ENCODE measurements around the gene DAPK3.

The DAPK3 gene

DNA sequence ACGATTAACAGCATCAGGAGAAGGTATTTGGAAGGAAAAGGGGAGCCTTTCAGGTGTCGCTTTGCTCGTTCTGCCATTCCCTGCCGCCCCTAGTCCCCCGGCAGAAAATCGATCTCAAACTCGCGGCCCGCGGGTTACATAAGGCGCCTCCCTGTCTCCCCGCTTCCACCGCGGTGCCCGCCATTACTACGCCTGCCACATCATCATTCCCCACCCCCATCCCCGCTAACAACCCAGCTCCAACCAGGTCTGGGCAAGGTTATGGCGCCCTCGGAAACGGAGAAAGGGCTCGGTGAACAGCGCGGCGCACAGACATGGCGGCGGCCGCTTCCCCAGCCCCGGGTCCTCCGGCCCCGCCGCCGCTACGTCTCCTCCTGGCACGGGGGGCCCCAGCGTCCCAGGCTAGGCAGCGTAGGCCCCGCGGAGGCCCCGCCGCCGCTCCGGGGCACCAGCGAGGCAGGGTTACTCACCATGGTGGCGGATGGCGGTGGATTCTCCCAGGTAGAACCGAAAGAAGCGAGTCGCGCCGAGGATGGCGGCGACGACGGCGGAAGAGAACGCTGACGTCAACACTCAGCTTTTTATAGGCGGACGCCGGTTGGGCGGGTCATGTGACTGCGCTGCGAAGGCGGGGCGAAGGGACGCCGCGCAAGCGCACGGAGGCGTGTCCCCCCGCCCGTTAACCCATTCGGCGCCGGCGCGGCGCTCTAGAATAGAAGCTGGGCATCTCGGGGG is 14.2 kb upstream of the DAPK3 start, which contains the start of gene EEF2 (continued):
- peak; percentile 96; the same call in 1 of the 2 replicates for TF ChIP-seq ZNF660 (tag by site-specific recombination; IDR thresholded peaks at IDR 0.05)
- TF ChIP-seq ZNF394 (tag by site-specific recombination; IDR thresholded peaks at IDR 0.05; ENCODE audit: borderline replicate concordance), result peak; percentile 73; the same call in 1 of the 2 replicates
- TF ChIP-seq ZEB2 (tag by site-specific recombination; IDR thresholded peaks at IDR 0.05), result peak; percentile 11
- peak; percentile 31; the same call in 1 of the 2 replicates for TF ChIP-seq SCRT2 (tag by site-specific recombination; IDR thresholded peaks at IDR 0.05)

DNA sequence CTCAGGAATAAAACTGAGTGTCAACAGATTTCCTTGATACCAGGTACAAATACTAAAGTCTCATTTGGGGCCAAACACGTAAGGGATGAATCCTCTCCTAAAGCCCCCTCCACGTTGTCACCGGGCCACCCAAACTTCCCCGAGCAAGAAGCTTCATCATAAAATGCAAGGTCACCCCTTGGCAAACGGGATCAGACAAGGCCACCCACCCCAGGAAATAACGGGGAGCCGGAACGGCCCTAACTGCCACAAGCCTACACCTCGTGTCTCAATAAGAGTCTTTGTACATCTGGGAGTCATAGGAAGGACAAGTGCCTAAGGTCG is 13.6 kb upstream of the DAPK3 start:
- H3K4me3 ChIP-seq (ENCODE audit: low read depth, low read length), result peak overlapping the region; percentile 99
- TF ChIP-seq, protein P1, sequence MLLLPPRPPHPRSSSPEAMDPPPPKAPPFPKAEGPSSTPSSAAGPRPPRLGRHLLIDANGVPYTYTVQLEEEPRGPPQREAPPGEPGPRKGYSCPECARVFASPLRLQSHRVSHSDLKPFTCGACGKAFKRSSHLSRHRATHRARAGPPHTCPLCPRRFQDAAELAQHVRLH (tag by site-specific recombination; IDR thresholded peaks at IDR 0.05), result no peak
- 0 out of 2 replicates have a peak, but pooled peaks have one; percentile 2 for TF ChIP-seq ZNF426 (tag by site-specific recombination; IDR thresholded peaks at IDR 0.05)
- no peak for TF ChIP-seq ZNF302 (tag by site-specific recombination; IDR thresholded peaks at IDR 0.05; ENCODE audit: low read depth)
- TF ChIP-seq ZNF558 (tag by site-specific recombination; IDR thresholded peaks at IDR 0.05), result no peak
- no peak for TF ChIP-seq ZNF654 (tag by site-specific recombination; IDR thresholded peaks at IDR 0.05; ENCODE audit: low read depth)
- no peaks in the 10 kb centered on the region for H3K9me3 ChIP-seq (ENCODE audit: control insufficient read depth, insufficient read depth, low read depth, low read length)
- CTCF ChIA-PET, result no interaction called here
- POLR2A ChIA-PET, result interaction anchor here (1.4 to 8.3 kb wide), 7 partner anchors 14 to 200 kb away, joined by 3 to 258 read pairs (median 5); partner anchors contain the start of genes DAPK3 and PIAS4
- peak overlapping the region; percentile 100 for H3K27ac ChIP-seq (ENCODE audit: extremely low read depth, low read depth, low read length)
- H3K4me1 ChIP-seq (ENCODE audit: control insufficient read depth, insufficient read depth, low read length), result peaks cover 11% of the 10 kb centered on the region; the same call in 1 of the 2 replicates
- peaks cover 18 to 54% of the 10 kb centered on the region in 2 experiments for H3K36me3 ChIP-seq (ENCODE audit: control insufficient read depth in 2 of 2, insufficient read depth in 1 of 2, low read length in 2 of 2)

DNA sequence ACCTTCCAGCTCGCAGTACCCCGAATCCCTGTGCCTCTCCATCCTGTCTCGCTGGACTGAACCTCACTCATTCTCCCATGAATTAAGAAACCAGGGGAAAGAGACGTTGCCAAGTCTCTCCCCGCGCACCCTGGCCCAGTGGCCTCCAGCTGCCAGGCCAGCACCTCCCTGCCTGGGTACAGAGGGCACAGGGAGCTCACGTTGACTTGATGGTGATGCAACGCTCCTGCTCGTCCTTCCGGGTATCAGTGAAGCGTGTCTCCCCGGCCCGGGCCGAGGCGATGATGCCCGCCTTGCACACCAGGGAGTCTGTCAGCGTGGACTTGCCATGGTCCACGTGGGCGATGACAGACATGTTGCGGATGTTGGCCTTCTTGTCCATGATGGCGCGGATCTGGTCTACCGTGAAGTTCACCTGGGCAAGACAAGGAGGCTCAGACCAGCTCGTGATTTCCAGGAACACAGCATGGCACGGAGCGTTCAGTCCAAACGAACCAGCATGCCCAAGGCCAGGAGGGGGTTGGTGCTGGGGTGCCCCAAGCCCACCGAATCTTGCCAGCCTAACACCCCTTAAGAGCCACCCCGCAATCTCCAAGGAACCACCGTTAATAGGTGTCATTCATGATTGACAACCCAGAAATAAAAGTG is 13.2 kb upstream of the DAPK3 start:
- Histone ChIP-seq H3K4me1 (ENCODE audit: control insufficient read depth, insufficient read depth, low read length) (peaks cover 11% of the 10 kb centered on the region; the same call in 1 of the 2 replicates), H3K27ac (ENCODE audit: extremely low read depth, low read depth, low read length) (peak overlapping the region; percentile 100), H3K4me3 (ENCODE audit: low read depth, low read length) (peak overlapping the region; percentile 99), H3K9me3 (ENCODE audit: control insufficient read depth, insufficient read depth, low read depth, low read length) (no peaks in the 10 kb centered on the region), H3K36me3 (ENCODE audit: control insufficient read depth in 2 of 2, insufficient read depth in 1 of 2, low read length in 2 of 2) (peaks cover 22 to 59% of the 10 kb centered on the region in 2 experiments)
- ChIA-PET CTCF (no interaction called here), POLR2A (interaction anchor here (1.4 to 8.3 kb wide), 3 partner anchors 13 to 200 kb away, joined by 3 to 258 read pairs (median 5); partner anchors contain the start of gene DAPK3)
- TF ChIP-seq ZBTB17 (tag by site-specific recombination; IDR thresholded peaks at IDR 0.05), result no peak
- TF ChIP-seq, protein P2, sequence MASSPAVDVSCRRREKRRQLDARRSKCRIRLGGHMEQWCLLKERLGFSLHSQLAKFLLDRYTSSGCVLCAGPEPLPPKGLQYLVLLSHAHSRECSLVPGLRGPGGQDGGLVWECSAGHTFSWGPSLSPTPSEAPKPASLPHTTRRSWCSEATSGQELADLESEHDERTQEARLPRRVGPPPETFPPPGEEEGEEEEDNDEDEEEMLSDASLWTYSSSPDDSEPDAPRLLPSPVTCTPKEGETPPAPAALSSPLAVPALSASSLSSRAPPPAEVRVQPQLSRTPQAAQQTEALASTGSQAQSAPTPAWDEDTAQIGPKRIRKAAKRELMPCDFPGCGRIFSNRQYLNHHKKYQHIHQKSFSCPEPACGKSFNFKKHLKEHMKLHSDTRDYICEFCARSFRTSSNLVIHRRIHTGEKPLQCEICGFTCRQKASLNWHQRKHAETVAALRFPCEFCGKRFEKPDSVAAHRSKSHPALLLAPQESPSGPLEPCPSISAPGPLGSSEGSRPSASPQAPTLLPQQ (tag by site-specific recombination; IDR thresholded peaks at IDR 0.05), result 0 out of 2 replicates have a peak, but pooled peaks have one; percentile 22
- 0 out of 2 replicates have a peak, but pooled peaks have one; percentile 11 for TF ChIP-seq ZNF660 (tag by site-specific recombination; IDR thresholded peaks at IDR 0.05)
- no peak for TF ChIP-seq ZNF514 (tag by site-specific recombination; IDR thresholded peaks at IDR 0.05)
- TF ChIP-seq, protein P3, sequence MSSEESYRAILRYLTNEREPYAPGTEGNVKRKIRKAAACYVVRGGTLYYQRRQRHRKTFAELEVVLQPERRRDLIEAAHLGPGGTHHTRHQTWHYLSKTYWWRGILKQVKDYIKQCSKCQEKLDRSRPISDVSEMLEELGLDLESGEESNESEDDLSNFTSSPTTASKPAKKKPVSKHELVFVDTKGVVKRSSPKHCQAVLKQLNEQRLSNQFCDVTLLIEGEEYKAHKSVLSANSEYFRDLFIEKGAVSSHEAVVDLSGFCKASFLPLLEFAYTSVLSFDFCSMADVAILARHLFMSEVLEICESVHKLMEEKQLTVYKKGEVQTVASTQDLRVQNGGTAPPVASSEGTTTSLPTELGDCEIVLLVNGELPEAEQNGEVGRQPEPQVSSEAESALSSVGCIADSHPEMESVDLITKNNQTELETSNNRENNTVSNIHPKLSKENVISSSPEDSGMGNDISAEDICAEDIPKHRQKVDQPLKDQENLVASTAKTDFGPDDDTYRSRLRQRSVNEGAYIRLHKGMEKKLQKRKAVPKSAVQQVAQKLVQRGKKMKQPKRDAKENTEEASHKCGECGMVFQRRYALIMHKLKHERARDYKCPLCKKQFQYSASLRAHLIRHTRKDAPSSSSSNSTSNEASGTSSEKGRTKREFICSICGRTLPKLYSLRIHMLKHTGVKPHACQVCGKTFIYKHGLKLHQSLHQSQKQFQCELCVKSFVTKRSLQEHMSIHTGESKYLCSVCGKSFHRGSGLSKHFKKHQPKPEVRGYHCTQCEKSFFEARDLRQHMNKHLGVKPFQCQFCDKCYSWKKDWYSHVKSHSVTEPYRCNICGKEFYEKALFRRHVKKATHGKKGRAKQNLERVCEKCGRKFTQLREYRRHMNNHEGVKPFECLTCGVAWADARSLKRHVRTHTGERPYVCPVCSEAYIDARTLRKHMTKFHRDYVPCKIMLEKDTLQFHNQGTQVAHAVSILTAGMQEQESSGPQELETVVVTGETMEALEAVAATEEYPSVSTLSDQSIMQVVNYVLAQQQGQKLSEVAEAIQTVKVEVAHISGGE (tag by site-specific recombination; conservative IDR thresholded peaks at IDR 0.05; ENCODE audit: low read depth), result 0 out of 2 replicates have a peak, but pooled peaks have one; percentile 12
- TF ChIP-seq, protein P4, sequence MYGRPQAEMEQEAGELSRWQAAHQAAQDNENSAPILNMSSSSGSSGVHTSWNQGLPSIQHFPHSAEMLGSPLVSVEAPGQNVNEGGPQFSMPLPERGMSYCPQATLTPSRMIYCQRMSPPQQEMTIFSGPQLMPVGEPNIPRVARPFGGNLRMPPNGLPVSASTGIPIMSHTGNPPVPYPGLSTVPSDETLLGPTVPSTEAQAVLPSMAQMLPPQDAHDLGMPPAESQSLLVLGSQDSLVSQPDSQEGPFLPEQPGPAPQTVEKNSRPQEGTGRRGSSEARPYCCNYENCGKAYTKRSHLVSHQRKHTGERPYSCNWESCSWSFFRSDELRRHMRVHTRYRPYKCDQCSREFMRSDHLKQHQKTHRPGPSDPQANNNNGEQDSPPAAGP (tag by site-specific recombination; IDR thresholded peaks at IDR 0.05), result peak; percentile 30; the same call in 1 of the 2 replicates
- no peak for TF ChIP-seq ZNF248 (tag by site-specific recombination; IDR thresholded peaks at IDR 0.05)
- TF ChIP-seq, protein P5, sequence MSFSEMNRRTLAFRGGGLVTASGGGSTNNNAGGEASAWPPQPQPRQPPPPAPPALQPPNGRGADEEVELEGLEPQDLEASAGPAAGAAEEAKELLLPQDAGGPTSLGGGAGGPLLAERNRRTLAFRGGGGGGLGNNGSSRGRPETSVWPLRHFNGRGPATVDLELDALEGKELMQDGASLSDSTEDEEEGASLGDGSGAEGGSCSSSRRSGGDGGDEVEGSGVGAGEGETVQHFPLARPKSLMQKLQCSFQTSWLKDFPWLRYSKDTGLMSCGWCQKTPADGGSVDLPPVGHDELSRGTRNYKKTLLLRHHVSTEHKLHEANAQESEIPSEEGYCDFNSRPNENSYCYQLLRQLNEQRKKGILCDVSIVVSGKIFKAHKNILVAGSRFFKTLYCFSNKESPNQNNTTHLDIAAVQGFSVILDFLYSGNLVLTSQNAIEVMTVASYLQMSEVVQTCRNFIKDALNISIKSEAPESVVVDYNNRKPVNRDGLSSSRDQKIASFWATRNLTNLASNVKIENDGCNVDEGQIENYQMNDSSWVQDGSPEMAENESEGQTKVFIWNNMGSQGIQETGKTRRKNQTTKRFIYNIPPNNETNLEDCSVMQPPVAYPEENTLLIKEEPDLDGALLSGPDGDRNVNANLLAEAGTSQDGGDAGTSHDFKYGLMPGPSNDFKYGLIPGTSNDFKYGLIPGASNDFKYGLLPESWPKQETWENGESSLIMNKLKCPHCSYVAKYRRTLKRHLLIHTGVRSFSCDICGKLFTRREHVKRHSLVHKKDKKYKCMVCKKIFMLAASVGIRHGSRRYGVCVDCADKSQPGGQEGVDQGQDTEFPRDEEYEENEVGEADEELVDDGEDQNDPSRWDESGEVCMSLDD (tag by site-specific recombination; IDR thresholded peaks at IDR 0.05), result 0 out of 2 replicates have a peak, but pooled peaks have one; percentile 26
- TF ChIP-seq ZNF394 (tag by site-specific recombination; IDR thresholded peaks at IDR 0.05; ENCODE audit: borderline replicate concordance), result no peak
- 0 out of 2 replicates have a peak, but pooled peaks have one; percentile 15 for TF ChIP-seq SCRT2 (tag by site-specific recombination; IDR thresholded peaks at IDR 0.05)
- peak; percentile 46; the same call in 1 of the 2 replicates for TF ChIP-seq YY2 (tag by site-specific recombination; IDR thresholded peaks at IDR 0.05)
- no peak for TF ChIP-seq ZNF670 (tag by site-specific recombination; IDR thresholded peaks at IDR 0.05; ENCODE audit: low read depth)
- TF ChIP-seq YY1 (tag by site-specific recombination; IDR thresholded peaks at IDR 0.05), result peak; percentile 55; the same call in 1 of the 2 replicates
- no peak for TF ChIP-seq ZSCAN23 (tag by site-specific recombination; IDR thresholded peaks at IDR 0.05)
